GM19438 (cell line): Measurements from ENCODE around the gene RNF213.
"Not testable (repeated sequence)": the region's sequence is repeated elsewhere in the genome, so short reads cannot be mapped to it uniquely, and the experiment has no call there.

Experiments
- ATAC-seq: cut with Tn5 transposase; IDR thresholded peaks from one replicate; pipeline ENCODE4 v1.9.1; 2021; ENCODE audit warnings: low read depth; ENCODE audit not compliant: unreplicated experiment

Gene RNF213

GRCh38 chr17:80223838-80224497 is 36.7 kb upstream of the RNF213 start:
- ATAC-seq, result no peak

GRCh38 chr17:80224683-80225082 is 36.0 kb upstream of the RNF213 start:
- ATAC-seq, result no peak

GRCh38 chr17:80225230-80225629 is 35.4 kb upstream of the RNF213 start:
- no peak for ATAC-seq

- no peak for ATAC-seq
Observed at GRCh38 chr17:80227156-80227555, 33.5 kb upstream of the RNF213 start.

GRCh38 chr17:80227666-80228065 is 33.0 kb upstream of the RNF213 start:
- ATAC-seq, result no peak

GRCh38 chr17:80228477-80228876 is 32.2 kb upstream of the RNF213 start:
- no peak for ATAC-seq

- no peak for ATAC-seq
Observed at GRCh38 chr17:80229011-80229410, 31.6 kb upstream of the RNF213 start.

GRCh38 chr17:80232438-80232837 is 28.2 kb upstream of the RNF213 start:
- no peak for ATAC-seq

GRCh38 chr17:80233202-80233601 is 27.4 kb upstream of the RNF213 start:
- no peak for ATAC-seq

- ATAC-seq, result no peak
Observed at GRCh38 chr17:80236911-80237310, 23.7 kb upstream of the RNF213 start.

GRCh38 chr17:80237386-80237785 is 23.3 kb upstream of the RNF213 start:
- no peak for ATAC-seq

- no peak for ATAC-seq
Observed at GRCh38 chr17:80242505-80242904, 18.1 kb upstream of the RNF213 start.

GRCh38 chr17:80243526-80244433 is 16.9 kb upstream of the RNF213 start:
- ATAC-seq, result no peak

GRCh38 chr17:80244448-80244847 is 16.2 kb upstream of the RNF213 start:
- not testable (repeated sequence) for ATAC-seq

- ATAC-seq, result no peak
Observed at GRCh38 chr17:80244871-80245509, 15.7 kb upstream of the RNF213 start.

GRCh38 chr17:80245566-80246265 is 14.9 kb upstream of the RNF213 start:
- ATAC-seq, result no peak

- no peak for ATAC-seq
Observed at GRCh38 chr17:80246266-80246681, 14.4 kb upstream of the RNF213 start.

GRCh38 chr17:80246726-80247125 is 13.9 kb upstream of the RNF213 start:
- ATAC-seq, result no peak

- ATAC-seq, result no peak
Observed at GRCh38 chr17:80247561-80247960, 13.1 kb upstream of the RNF213 start.

- ATAC-seq, result no peak
Observed at GRCh38 chr17:80248001-80248893, 12.4 kb upstream of the RNF213 start.
